ENCODE data around the gene SIMC1.

Gene SIMC1

DNA sequence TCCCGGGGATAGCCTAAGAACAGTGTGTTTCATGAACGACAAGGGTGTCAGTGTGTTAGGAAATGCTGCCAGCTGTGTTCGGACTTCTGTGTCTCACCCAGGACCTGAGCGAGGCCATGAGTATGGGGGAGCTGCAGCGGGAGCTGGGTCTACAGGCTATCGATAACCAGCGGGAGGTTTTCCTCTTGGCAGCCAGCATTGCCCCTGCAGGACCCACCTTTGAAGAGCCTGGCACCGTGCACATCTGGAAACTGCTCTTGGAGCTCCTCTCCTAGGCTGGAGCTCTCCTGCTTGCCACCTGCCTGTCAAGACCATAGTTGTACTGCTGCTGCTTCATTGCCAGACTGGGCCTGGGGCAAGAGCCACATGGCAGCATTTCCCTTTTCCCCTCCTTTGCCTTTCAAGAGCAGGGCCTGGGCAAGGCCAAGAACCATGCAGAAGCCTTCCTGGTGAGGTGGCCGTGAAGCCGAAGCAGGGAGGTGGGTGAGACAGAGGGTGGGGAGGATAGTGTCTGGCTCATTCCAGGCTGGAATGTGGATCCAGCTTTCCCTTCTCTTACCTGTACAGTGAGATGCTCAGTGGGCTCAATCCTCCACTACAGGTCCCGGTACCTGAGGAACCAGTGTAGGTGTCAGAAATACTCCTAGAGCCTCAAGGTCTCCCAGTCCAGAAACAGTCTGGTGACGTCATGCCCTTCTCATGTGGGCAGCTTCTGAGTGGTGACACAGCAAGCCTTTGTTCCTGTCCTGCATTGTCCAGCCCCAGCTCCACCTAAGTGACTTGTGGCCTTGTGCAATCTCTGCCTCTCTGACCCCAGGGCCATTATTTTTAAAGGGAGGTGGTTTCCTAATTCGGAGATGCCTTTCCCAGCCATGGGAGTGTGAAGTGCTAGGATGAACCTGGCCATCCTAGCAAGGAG lies 133.7 kb downstream of the SIMC1 start:
- H3K4me3 ChIP-seq (replicated peaks in 1 of 2; ENCODE audit: low read depth in 2 of 2, low read length in 2 of 2), result no peak overlapping the region
- DNase-seq (ENCODE audit: low read depth in 2 of 2), result peak in 1 of 2 donors; percentile 45
- TF ChIP-seq, protein P1, sequence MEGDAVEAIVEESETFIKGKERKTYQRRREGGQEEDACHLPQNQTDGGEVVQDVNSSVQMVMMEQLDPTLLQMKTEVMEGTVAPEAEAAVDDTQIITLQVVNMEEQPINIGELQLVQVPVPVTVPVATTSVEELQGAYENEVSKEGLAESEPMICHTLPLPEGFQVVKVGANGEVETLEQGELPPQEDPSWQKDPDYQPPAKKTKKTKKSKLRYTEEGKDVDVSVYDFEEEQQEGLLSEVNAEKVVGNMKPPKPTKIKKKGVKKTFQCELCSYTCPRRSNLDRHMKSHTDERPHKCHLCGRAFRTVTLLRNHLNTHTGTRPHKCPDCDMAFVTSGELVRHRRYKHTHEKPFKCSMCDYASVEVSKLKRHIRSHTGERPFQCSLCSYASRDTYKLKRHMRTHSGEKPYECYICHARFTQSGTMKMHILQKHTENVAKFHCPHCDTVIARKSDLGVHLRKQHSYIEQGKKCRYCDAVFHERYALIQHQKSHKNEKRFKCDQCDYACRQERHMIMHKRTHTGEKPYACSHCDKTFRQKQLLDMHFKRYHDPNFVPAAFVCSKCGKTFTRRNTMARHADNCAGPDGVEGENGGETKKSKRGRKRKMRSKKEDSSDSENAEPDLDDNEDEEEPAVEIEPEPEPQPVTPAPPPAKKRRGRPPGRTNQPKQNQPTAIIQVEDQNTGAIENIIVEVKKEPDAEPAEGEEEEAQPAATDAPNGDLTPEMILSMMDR (IDR thresholded peaks at IDR 0.05; ENCODE audit: low read depth, low read length), result no peak

DNA sequence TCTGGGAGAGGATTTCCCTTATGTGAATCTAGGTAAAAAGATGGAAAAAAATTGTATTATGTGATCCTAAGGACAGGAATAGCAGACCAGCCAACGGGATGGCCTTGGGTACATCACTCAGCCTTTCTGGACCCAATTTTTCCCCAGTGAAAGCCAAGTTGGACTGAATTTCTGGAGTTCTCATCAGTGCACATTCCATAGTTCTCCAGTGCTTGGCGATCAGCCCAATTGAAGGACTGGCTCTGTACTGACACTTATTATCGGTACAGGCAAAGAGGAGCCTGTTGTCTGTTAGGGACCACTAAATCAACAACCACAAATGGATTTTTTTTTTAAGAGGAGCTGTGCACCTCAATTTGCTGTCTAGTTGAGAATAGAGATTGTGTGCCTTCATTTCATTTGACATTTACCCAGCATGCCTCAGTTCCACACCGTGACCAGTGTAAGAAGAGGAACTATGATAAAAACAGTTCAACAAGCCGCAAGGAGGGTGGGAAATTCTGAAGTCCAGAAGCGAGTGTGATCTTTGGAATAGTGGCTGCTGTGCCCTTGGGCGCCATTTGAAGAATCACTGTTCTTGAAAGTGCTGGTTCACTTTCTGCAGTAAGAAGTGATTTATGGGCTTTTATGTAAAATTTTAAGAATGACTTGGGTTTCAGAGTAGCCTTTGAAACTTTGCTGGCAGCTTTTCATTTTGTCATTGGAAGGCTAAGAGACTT lies 135.0 kb downstream of the SIMC1 start:
- TF ChIP-seq, protein P1 (IDR thresholded peaks at IDR 0.05; ENCODE audit: low read depth, low read length), result no peak
- peak in 1 of 2 donors; percentile 42 for DNase-seq (ENCODE audit: low read depth in 2 of 2)
- no peak overlapping the region for H3K4me3 ChIP-seq (replicated peaks in 1 of 2; ENCODE audit: low read depth in 2 of 2, low read length in 2 of 2)

DNA sequence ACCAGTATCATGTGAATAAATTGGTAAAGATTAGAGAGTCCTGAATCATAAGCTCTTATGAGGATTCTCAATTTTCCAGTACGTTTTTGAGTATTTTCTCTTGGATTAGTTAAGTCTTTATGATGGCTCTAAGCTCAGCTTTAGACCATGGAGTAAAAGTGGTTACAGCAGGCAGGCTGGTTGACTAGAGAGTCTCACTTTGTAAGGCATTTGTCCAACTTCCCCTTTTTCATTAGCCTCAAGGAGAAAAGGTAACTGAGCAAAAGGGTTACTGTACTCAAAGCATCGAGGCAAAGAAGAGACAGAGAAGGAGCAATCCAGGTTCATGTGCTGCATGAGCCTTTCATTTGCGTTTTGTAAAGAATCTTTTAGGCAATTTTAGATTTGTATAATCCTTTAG lies 141.7 kb downstream of the SIMC1 start:
- DNase-seq (ENCODE audit: low read depth in 2 of 2), result no peak
- no peak overlapping the region for H3K4me3 ChIP-seq (replicated peaks in 1 of 2; ENCODE audit: low read depth in 2 of 2, low read length in 2 of 2)
- TF ChIP-seq, protein P1 (IDR thresholded peaks at IDR 0.05; ENCODE audit: low read depth, low read length), result no peak

DNA sequence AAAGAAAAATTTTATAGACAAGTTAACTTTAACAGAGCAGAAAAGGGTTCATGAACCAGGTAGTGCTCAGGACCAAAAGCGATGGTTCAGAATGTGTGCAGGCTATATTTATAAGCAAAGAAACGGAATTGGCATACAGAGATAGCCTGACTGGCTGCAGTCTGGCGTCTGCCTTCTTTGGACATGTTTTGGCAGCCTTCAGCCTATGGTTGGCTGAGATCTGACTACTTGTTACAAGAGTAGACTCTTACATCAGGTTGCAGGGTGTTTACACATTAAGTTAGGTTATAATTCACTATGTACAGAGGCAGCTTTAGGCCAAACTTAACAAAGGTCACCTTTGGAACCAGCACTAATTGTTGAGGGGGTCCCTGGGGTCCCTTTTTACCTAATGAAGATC lies 143.2 kb downstream of the SIMC1 start:
- DNase-seq (ENCODE audit: low read depth in 2 of 2), result no peak
- no peak overlapping the region for H3K4me3 ChIP-seq (replicated peaks in 1 of 2; ENCODE audit: low read depth in 2 of 2, low read length in 2 of 2)
- TF ChIP-seq, protein P1 (IDR thresholded peaks at IDR 0.05; ENCODE audit: low read depth, low read length), result no peak

DNA sequence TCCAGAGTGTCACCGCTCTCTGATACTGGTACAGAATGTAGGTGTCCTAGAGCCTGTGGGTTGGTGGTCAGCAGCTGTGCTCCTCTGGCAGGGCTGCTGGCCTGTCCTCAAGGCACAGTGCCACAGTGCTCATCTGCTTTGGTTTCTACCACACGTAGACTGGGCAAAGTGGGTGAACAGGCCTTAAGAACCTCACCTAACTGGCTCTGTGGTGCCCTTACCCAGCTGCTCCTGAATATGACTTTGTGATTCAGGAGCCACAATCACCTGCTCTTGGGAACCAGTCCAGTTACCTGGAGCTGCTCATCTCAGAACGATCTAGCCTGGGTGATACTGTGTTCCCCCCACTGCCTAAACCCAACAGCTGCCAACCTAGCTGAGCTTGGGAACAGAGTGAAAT lies 143.8 kb downstream of the SIMC1 start:
- no peak for DNase-seq (ENCODE audit: low read depth in 2 of 2)
- TF ChIP-seq, protein P1 (IDR thresholded peaks at IDR 0.05; ENCODE audit: low read depth, low read length), result no peak
- H3K4me3 ChIP-seq (replicated peaks in 1 of 2; ENCODE audit: low read depth in 2 of 2, low read length in 2 of 2), result no peak overlapping the region

DNA sequence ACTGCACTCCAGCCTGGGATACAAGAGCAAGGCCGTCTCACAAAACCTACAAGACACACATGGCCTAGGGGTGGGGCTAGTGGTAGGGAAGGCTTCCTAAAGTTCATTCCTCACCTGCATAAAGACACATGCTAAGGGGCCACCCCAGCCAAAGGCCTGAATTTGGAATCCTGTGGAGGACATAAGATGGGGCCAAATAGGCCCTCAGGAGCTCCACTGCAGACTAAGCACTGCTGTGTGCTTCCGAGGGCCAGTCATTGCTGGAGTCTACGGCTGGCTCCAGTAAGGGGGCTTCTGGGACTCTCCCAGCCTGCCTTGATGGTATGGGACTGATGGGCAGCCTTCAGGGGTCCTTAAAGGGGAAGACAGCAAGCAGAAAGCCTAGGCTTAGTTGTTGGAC lies 144.5 kb downstream of the SIMC1 start:
- no peak for DNase-seq (ENCODE audit: low read depth in 2 of 2)

More for the DNA sequence above, 144.5 kb downstream of the SIMC1 start:
- H3K4me3 ChIP-seq (replicated peaks in 1 of 2; ENCODE audit: low read depth in 2 of 2, low read length in 2 of 2), result no peak overlapping the region
- TF ChIP-seq, protein P1 (IDR thresholded peaks at IDR 0.05; ENCODE audit: low read depth, low read length), result no peak

Measured in cardiac fibroblast (primary cell).